IgD-negative memory B cell (primary cell): ENCODE data around the gene CEP43. TPM values are rescaled to one million over a fixed set of nuclear protein-coding genes. Genes with fewer than 3 reads are reported as not detected.
A peak's percentile ranks its signal among the peaks of the same experiment; 100 is the strongest.

Source experiments
- H3K27ac Mint-ChIP-seq, 3 donors: one replicate each; pipeline ENCODE4 v1.8.0; 2020 to 2022; ENCODE audit warnings: mild to moderate bottlenecking in 3 of 3, mixed read lengths in 3 of 3, moderate library complexity in 1 of 3
- H3K27me3 Mint-ChIP-seq: one replicate; pipeline ENCODE4 v1.8.0; 2021; ENCODE audit warnings: mixed read lengths
- H3K36me3 Mint-ChIP-seq: one replicate; pipeline ENCODE4 v1.8.0; 2020; ENCODE audit warnings: mild to moderate bottlenecking, mixed read lengths
- H3K4me1 Mint-ChIP-seq, 3 donors: one replicate each; pipeline ENCODE4 v1.8.0; 2020 to 2022; ENCODE audit warnings: mixed read lengths in 3 of 3, mild to moderate bottlenecking in 1 of 3
- H3K4me3 Mint-ChIP-seq, 4 donors: one replicate each; pipeline ENCODE4 v1.8.0; 2020 to 2022; ENCODE audit warnings: mild to moderate bottlenecking in 4 of 4, mixed read lengths in 4 of 4, moderate library complexity in 3 of 4
- H3K9me3 Mint-ChIP-seq, 3 donors: one replicate each; pipeline ENCODE4 v1.8.0; 2020 to 2021; ENCODE audit warnings: mixed read lengths in 3 of 3, mild to moderate bottlenecking in 1 of 3
- polyA plus RNA-seq: library from polyadenylated mRNA; unstranded; fragments of 300-500 nt; fragmentation: Illumina TruSeq; gene quantifications from one replicate; pipeline ENCODE4 v1.2.3, GENCODE V29; 2021

CEP43 gene
- polyA plus RNA-seq, 1 donor from 2014 or later: 4.4 TPM

DNA sequence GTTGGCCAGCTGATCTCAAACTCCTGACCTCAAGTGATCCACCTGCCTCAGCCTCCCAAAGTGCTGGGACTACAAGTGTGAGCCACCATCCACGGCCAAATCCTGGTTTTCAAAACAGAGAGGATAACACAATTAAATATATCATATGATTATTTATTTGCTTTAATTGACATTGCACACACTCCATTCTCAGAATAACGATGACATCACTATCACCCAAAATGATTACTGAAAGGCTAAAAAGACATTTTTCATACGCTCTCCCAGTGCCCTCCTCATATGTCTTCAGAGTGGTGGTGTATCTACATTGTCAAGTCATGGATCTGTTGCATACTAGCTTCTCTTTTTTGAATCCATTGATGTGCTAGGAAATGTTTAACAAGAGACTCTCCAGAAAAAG, 18.5 kb upstream of the CEP43 start:
- Mint-ChIP-seq H3K4me3 (no peak overlapping the region), H3K4me1 (no peaks in the 10 kb centered on the region), H3K36me3 (peaks cover 12% of the 10 kb centered on the region), H3K27me3 (no peaks in the 10 kb centered on the region), H3K27ac (no peak overlapping the region), H3K9me3 (no peaks in the 10 kb centered on the region)

DNA sequence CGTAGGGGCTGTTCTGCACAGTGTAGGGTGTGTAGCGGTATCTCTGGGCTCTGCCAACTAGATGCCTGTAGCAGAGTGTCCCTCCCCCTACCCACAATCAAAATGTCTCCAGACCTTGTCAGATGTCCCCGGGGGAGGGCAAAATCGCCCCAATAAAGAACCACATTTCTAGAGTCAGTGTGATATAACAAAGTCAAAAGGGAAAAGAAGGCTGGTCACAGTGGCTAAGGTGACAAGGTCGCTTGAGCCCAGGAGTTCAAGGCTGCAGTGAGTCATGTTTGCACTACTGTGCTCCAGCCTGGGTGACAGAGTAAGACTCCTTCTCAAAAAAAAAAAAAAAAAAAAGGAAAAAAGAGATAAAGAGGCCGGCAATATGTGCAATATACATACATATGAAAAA, 11.7 kb upstream of the CEP43 start:
- Mint-ChIP-seq H3K4me3 (no peak overlapping the region), H3K9me3 (no peaks in the 10 kb centered on the region), H3K4me1 (peaks cover 8% of the 10 kb centered on the region in 3 donors), H3K36me3 (peaks cover 11% of the 10 kb centered on the region), H3K27ac (no peak overlapping the region), H3K27me3 (no peaks in the 10 kb centered on the region)

DNA sequence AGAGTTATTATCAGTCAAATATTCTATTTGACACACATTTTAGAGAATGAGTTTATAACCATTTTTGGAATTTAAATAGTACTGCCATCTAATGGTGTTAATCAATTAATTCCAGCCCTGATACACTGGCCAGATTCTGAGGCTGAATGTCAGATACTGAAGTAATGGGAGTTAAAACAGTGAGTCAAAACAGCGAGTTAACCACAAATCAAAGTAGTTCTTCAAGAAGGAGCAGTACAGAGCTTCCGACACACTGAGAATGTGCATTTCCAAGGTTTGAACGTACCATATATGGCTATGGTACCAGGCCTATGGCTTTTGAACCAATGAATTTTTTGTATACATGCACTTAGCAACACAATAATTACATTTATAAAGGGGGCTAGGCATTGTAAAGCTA, 11.3 kb upstream of the CEP43 start:
- Mint-ChIP-seq H3K4me3 (no peak overlapping the region), H3K27me3 (no peaks in the 10 kb centered on the region), H3K4me1 (peaks cover 8% of the 10 kb centered on the region in 3 donors), H3K9me3 (no peaks in the 10 kb centered on the region), H3K36me3 (peaks cover 10% of the 10 kb centered on the region), H3K27ac (no peak overlapping the region)

DNA sequence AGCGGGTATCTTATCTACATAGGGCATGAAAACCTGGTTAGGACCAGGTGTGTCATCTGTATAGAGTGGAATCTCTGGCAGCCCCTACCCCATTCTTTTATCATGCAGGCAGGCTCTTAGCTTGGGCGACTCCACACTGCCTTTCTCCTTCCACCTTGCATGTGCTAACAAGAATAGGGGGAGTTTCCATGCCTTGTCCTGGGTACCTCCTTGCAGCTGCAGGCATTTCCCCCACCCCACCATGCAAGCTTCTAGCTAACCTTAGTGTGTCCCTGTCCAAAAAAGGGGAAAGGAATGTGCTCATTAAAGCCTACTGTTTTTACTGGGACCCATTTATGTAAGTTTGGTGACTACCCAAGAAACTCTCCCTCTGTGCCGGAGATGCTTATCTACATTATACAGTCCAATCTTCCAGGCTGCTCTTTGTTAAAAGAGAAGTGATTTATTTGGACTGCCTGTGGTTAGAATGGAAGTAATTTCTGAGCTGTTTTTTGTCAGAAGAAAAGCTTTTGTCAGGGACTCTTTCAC, 10.5 kb upstream of the CEP43 start:
- H3K9me3 Mint-ChIP-seq: no peaks in the 10 kb centered on the region
- H3K27me3 Mint-ChIP-seq: no peaks in the 10 kb centered on the region
- no peak overlapping the region for H3K27ac Mint-ChIP-seq
- H3K4me1 Mint-ChIP-seq: peaks cover 8% of the 10 kb centered on the region in 3 donors
- H3K36me3 Mint-ChIP-seq: peaks cover 9% of the 10 kb centered on the region
- H3K4me3 Mint-ChIP-seq: no peak overlapping the region

DNA sequence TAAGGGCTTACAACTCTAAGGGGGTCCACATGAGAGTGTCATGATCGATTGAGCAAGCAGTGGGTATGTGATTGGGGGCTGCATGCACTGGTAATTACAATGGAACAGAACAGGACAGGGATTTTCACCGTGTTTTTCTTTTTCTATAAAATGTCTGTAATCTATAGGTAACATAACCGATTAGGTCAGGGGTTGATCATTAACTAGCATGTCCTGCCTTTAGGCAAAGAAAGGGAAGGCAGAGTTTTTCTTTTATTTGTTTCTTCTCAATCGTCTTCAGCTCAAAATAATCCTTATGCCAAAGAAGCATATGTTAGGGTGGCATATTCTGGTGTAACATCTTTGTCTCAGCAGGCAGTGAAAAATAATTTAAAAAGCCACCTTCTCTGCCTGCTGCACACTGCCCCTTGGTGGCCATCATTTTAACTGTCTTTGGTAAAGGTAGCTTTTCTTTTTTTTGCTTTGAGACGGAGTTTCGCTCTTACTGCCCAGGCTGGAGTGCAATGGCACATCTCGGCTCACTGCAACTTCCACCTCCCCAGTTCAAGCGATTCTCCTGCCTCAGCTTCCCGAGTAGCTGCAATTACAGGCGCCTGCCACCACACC, 9.7 kb upstream of the CEP43 start:
- H3K27me3 Mint-ChIP-seq: no peaks in the 10 kb centered on the region
- H3K4me1 Mint-ChIP-seq: peaks cover 8% of the 10 kb centered on the region in 3 donors
- H3K9me3 Mint-ChIP-seq: no peaks in the 10 kb centered on the region
- no peak overlapping the region for H3K4me3 Mint-ChIP-seq
- no peak overlapping the region for H3K27ac Mint-ChIP-seq
- H3K36me3 Mint-ChIP-seq: peaks cover 10% of the 10 kb centered on the region

DNA sequence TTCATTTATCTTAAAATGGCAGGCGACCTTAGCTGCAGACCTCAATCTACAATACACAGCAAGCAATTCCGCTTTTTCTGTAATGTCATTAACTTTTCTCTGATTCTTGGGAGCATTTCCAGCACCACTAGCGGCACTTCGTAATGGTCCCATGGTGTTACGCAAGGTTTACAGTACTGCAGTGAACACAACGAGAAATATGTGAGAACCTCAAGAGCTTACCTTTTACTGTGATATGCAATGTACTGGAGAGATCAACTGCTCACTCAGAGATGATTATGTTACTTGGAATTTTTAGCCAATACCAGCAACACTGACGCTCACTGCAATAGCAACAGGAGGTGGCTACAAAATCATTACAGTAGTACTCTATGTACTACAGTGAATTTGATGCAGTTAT, 2.8 kb upstream of the CEP43 start:
- Mint-ChIP-seq H3K4me1 (peaks cover 21 to 22% (median 22%) of the 10 kb centered on the region in 3 donors), H3K9me3 (no peaks in the 10 kb centered on the region), H3K27ac (no peak overlapping the region), H3K4me3 (peak overlapping the region in 1 of 4 donors; percentile 50), H3K36me3 (peaks cover 3% of the 10 kb centered on the region), H3K27me3 (no peaks in the 10 kb centered on the region)

DNA sequence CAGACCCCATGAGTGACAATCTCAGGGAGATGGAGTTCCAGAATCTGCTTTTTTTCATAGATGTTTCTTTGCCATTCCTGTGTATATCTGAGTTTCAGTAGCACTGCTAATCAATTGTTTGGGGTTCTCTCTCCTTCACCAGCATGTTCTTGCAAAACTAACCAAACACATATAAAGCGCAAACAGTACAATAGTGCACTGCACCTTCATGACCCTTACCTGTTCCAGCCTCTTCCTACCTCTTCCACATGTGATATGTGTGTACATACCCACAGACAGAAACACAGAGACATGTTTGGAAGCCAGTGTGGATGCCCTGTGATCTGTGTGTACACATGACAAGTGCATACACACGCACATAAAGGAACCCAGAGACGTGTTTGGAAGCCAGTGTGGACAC, 1.8 kb upstream of the CEP43 start:
- peaks cover 3% of the 10 kb centered on the region for H3K36me3 Mint-ChIP-seq
- peak overlapping the region; percentile 67 to 94 (median 86) for H3K4me3 Mint-ChIP-seq
- H3K9me3 Mint-ChIP-seq: no peaks in the 10 kb centered on the region
- H3K4me1 Mint-ChIP-seq: peaks cover 24 to 28% (median 26%) of the 10 kb centered on the region in 3 donors
- H3K27me3 Mint-ChIP-seq: no peaks in the 10 kb centered on the region
- peak overlapping the region in 2 of 3 donors; percentile 8 to 24 for H3K27ac Mint-ChIP-seq

DNA sequence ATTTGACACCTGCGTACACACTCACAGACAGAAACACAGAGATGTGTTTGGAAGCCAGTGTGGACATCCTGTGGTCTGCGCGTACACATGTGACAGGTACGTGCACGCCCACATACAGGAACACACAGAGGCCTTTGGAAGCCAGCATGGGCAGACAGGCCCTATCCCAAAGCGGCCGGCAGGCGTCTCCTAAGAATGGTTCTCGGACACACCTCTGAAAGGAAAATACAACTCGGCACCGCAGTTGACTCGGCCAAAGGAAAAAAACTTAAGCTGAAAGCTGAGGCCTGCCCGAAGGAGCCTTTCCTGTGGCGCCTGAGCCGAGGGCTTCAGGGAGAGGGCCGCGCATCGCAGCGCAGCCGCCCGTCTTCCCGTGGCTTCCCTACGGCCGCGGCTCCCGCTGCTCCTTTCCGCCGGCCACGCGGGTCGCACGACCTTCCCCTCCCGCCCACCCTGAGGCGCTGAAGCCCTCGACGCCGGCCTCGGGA, 1.4 kb upstream of the CEP43 start:
- Mint-ChIP-seq H3K4me1 (peaks cover 24 to 28% (median 26%) of the 10 kb centered on the region in 3 donors), H3K36me3 (peaks cover 3% of the 10 kb centered on the region), H3K4me3 (peak overlapping the region; percentile 67 to 94 (median 86)), H3K9me3 (no peaks in the 10 kb centered on the region), H3K27ac (peak overlapping the region in 2 of 3 donors; percentile 8 to 24), H3K27me3 (no peaks in the 10 kb centered on the region)

DNA sequence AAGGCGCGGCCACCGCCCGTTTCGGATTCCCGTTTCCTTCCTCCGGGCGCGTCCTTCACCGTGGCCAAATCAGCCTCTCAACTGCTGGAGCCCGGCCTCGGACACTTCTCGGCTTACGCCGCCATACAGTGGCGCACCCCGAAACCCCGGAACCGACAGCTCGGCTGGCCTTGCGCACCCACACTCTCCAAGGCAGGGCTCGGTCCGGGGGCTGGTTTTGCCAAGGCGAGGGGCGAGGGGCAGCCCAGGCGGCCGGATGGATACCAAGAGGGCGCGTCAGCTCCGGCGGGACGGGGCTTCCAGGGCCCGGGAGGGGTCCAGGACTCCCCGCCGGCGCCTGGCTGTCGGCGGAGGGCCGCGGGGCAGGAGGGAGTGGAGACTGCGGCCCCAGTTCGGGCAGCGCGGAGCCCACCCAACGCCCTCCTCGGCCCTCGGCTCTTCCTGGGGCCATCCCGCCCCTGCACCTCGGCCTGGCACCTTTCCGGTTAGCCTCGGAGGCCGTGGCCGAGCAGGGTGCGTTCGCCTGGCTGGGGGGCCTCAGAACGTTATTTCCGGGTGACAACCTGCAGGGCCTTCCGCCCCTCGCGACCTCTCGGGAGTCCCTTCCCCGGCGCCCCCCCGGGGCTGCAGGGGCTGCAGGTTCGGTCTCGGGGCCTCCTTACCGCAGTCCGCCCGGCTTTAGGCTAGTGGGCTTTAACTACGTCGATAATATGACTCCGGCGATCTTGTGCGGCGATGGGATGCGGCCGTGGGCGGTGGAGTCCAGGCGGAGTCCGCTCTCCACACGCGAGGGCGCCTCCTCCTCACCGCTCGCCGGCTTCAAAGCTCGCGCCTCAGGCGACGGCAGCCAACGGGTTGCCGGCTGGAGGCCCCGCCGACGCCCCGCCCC, 697 bp upstream of the CEP43 start:
- no peaks in the 10 kb centered on the region for H3K9me3 Mint-ChIP-seq
- H3K27me3 Mint-ChIP-seq: no peaks in the 10 kb centered on the region
- peak overlapping the region in 1 of 3 donors; percentile 49 for H3K27ac Mint-ChIP-seq

DNA sequence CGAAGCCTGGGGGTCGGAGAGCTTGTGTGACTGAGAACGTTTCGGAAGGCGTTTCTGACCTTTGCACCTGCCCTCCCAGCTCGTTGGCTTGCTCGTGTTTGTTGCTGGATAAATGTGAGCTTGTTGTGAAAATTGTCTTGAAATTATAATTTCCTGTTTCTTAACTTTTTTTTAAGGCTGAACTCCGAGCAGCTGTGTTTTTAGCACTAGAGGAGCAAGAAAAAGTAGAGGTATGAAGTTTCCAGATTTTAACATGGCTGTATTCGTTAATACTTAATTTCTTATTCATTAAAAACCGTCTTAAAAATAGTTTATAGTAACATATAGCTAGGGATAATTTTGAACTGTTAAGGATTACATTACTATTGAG, 672 bp downstream of the CEP43 start:
- H3K4me3 Mint-ChIP-seq: peak overlapping the region; percentile 88 to 95 (median 91)
- H3K27ac Mint-ChIP-seq: peak overlapping the region; percentile 39 to 83 (median 59)
- H3K4me1 Mint-ChIP-seq: peaks cover 22 to 28% (median 26%) of the 10 kb centered on the region in 3 donors
- H3K27me3 Mint-ChIP-seq: no peaks in the 10 kb centered on the region
- H3K36me3 Mint-ChIP-seq: no peaks in the 10 kb centered on the region
- no peaks in the 10 kb centered on the region for H3K9me3 Mint-ChIP-seq

More for the DNA sequence above, 697 bp upstream of the CEP43 start:
- peak overlapping the region; percentile 89 to 96 (median 94) for H3K4me3 Mint-ChIP-seq
- peaks cover 3% of the 10 kb centered on the region for H3K36me3 Mint-ChIP-seq
- H3K4me1 Mint-ChIP-seq: peaks cover 24 to 28% (median 26%) of the 10 kb centered on the region in 3 donors

DNA sequence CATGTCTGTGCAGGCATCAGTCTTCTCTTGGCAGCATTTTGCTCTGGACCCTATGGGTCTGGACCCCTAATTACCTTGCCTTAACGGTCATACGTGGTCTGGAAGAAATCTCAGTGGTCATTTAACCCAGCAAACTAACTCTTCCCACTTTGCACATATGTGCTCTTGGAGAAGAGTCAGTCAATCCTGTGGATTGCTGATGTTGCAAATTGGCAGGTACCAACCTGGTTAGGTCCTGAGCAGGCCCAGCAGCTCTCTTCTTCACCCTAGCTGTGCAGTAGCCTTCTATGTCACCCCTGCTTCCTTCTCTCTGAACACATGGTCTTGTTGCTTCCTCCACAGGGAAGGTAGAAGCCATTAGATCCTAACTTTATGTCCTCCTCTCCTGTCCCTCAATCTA, 1.6 kb downstream of the CEP43 start:
- peak overlapping the region; percentile 29 to 60 (median 59) for H3K27ac Mint-ChIP-seq
- H3K27me3 Mint-ChIP-seq: no peaks in the 10 kb centered on the region
- peak overlapping the region; percentile 30 to 90 (median 72) for H3K4me3 Mint-ChIP-seq
- H3K9me3 Mint-ChIP-seq: no peaks in the 10 kb centered on the region
- peaks cover 4% of the 10 kb centered on the region for H3K36me3 Mint-ChIP-seq
- peaks cover 22 to 28% (median 27%) of the 10 kb centered on the region in 3 donors for H3K4me1 Mint-ChIP-seq

DNA sequence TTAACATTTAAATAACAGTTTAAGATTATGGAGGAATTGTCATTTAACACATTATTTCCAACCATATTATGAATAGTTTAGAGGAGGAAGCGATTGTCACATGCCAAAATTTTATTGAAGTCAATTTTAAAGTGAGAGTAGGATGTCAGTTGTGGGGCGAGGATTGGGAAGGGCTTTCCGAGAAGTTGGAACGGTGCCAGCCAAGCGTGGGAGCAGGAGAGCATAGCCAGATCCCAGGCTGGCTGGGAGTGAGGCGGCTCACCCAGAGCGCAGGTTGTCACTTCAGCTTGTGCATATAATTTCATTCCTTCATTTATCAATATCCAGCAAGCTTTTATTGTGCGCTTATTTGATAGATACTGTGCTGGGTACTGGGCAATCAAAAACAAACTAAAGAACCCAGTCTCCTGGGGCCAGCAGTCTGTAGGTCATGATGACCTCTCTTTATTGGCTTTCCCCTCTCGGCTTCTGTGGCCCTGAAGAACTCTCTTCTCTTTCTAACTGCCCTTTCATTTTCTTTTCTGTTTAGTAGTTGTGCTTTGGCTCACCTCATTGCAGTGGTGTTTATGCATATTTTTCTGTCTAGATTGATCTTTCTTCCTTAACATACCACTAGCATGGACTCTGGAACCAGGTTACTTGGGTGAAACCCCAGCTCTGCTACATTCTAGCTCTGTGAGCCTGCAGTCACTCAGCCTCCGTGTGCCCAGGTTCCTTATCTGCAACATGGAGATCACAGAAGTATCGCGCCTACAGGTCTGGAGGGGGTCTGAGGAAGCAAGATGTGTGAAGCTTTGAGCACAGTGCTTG, 6.4 kb downstream of the CEP43 start:
- Mint-ChIP-seq H3K4me1 (peaks cover 13 to 19% (median 15%) of the 10 kb centered on the region in 3 donors), H3K36me3 (peaks cover 13% of the 10 kb centered on the region), H3K4me3 (no peak overlapping the region), H3K27me3 (no peaks in the 10 kb centered on the region), H3K9me3 (no peaks in the 10 kb centered on the region), H3K27ac (no peak overlapping the region)

DNA sequence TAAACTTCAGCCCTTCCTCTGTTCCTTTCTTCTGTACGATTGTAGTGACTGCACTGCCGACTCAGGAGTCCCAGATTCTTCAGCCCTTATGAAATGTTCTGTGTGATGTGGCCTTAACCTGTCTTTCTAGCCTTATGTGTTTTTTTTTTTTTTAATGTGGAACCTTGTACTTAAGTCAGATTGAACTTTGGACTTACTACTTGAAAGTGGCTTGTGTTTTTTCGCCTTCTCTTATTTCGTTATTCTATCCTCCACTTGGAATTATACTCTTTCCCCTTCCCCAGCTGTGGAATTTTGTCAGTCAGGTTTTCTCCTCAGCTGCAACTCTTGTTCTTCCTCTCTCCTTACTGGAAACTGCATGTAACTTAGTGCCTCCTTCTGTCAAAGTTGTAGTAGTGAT, 8.8 kb downstream of the CEP43 start:
- Mint-ChIP-seq H3K27ac (no peak overlapping the region), H3K4me3 (no peak overlapping the region), H3K9me3 (no peaks in the 10 kb centered on the region), H3K27me3 (no peaks in the 10 kb centered on the region), H3K4me1 (peaks cover 2 to 5% (median 4%) of the 10 kb centered on the region in 3 donors), H3K36me3 (peaks cover 17% of the 10 kb centered on the region)

DNA sequence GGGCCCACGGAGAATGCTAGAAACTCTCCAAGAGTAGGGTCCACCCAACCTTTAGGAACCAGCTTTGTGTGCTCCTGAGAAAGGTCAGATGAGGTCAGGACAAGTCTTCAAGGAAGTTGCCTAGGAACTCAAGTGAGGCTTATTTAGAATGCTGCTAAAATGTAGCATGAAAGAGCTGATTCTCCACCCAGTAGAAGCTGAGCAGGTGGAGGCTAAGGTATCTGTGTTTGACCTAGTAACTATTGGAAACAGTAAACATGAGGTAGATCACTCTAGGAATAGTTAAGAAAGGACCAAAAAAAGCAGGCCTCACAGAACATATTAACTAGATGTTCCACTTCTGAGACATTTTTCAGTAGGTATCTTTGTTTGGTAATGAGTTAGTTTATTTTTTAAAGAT, 13.9 kb downstream of the CEP43 start:
- Mint-ChIP-seq H3K36me3 (peaks cover 13% of the 10 kb centered on the region), H3K9me3 (no peaks in the 10 kb centered on the region), H3K27me3 (no peaks in the 10 kb centered on the region), H3K4me3 (no peak overlapping the region), H3K4me1 (peaks cover 0 to 7% (median 4%) of the 10 kb centered on the region in 3 donors), H3K27ac (no peak overlapping the region)
